ENCODE data around the gene CLDN15.

DNA sequence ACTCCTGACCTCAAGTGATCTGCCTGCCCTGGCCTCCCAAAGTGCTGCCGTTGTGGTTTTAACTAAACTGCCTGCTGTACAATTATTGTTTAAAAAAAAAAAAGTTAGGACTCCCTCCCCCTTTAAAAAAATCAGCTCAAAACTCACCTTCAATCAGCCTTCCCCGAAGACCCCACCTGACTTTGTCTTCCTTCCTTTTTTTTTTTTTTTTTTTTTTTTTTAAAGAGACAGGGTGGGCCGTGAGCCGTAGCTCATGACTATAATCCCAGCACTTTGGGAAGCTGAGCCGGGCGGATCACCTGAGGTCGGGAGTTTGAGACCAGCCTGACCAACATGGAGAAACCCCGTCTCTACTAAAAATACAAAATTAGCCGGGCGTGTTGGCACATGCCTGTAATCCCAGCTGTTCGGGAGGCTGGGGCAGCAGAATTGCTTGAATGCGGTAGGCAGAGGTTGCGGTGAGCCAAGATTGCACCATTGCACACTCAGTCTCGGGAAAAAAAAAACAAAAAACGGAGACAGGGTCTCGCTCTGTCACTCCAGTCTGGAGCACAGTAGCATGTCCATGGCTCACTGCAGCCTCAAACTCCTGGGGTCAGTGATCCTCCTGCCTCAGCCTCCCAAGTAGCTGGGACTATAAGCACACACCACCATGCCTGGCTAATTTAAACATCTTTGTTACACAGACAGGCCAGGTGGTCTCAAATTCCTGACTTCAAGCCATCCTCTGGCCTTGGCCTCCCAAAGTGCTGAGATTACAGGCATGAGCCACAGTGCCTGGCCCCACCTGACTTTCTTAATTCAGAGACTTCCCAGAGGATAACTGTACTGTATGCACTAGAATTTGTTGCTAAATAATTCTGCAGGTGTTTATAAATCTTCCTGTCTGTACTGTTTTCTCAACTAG lies 4.1 kb upstream of the CLDN15 start:
- TF ChIP-seq POLR2A (IDR thresholded peaks at IDR 0.05; ENCODE audit: low read length), result no peak
- TF ChIP-seq GATA1 (IDR thresholded peaks at IDR 0.05; ENCODE audit: low read depth, low read length), result no peak

Measured in erythroblast (primary cell).